Hepatocyte (in vitro differentiated cells): ENCODE results near the gene PDGFA. TPM values are rescaled to one million over a fixed set of nuclear protein-coding genes. Genes with fewer than 3 reads are reported as not detected.

Source experiments
- DNase-seq: peaks from one replicate; pipeline ENCODE4 v3.0.0-alpha.2; 2016; ENCODE audit warnings: low spot score
- H2AFZ ChIP-seq: fragments of 200-600 bp; sonication (generic); 2 replicates; pipeline ENCODE4 v1.6.0; 2016; ENCODE audit warnings: antibody characterized with exemption, mild to moderate bottlenecking
- H3K27ac ChIP-seq: fragments of 200-600 bp; sonication (generic); 2 replicates; pipeline ENCODE4 v1.5.1; 2016; ENCODE audit warnings: mild to moderate bottlenecking
- H3K27me3 ChIP-seq: fragments of 200-600 bp; sonication (generic); 2 replicates; pipeline ENCODE4 v1.6.1; 2016
- H3K36me3 ChIP-seq: fragments of 200-600 bp; sonication (generic); replicated peaks from 2 replicates; pipeline ENCODE4 v1.5.1; 2016; ENCODE audit warnings: low read depth; ENCODE audit not compliant: insufficient read depth
- H3K4me1 ChIP-seq: fragments of 200-600 bp; sonication (generic); 2 replicates; pipeline ENCODE4 v1.5.1; 2016; ENCODE audit warnings: mild to moderate bottlenecking, moderate library complexity; ENCODE audit not compliant: insufficient read depth
- H3K4me2 ChIP-seq: fragments of 200-600 bp; sonication (generic); 2 replicates; pipeline ENCODE4 v1.6.0; 2016
- H3K4me3 ChIP-seq: fragments of 200-600 bp; sonication (generic); 2 replicates; pipeline ENCODE4 v1.5.1; 2016; ENCODE audit warnings: mild to moderate bottlenecking
- H3K79me2 ChIP-seq: fragments of 200-600 bp; sonication (generic); 2 replicates; pipeline ENCODE4 v1.6.0; 2017; ENCODE audit warnings: mild to moderate bottlenecking
- H3K9me2 ChIP-seq: fragments of 200-600 bp; sonication (generic); replicated peaks from 2 replicates; pipeline ENCODE4 v1.6.0; 2017; ENCODE audit warnings: mild to moderate bottlenecking; ENCODE audit not compliant: insufficient read depth
- H3K9me3 ChIP-seq: fragments of 200-600 bp; sonication (generic); 2 replicates; pipeline ENCODE4 v1.5.1; 2016; ENCODE audit warnings: low read depth, mild to moderate bottlenecking
- H4K20me1 ChIP-seq: fragments of 200-600 bp; sonication (generic); 2 replicates; pipeline ENCODE4 v1.6.0; 2016; ENCODE audit warnings: mild to moderate bottlenecking; ENCODE audit not compliant: insufficient read depth, poor library complexity, severe bottlenecking
- EZH2 ChIP-seq: fragments of 200-600 bp; sonication (generic); IDR thresholded peaks from 2 replicates; pipeline ENCODE4 v1.6.1; 2016; ENCODE audit warnings: antibody characterized with exemption, mild to moderate bottlenecking, borderline replicate concordance
- EZH2phosphoT487 ChIP-seq: fragments of 200-600 bp; sonication (generic); IDR thresholded peaks from one replicate; pipeline ENCODE4 v1.6.1; 2018; ENCODE audit warnings: antibody characterized with exemption, mild to moderate bottlenecking, low read depth, moderate library complexity; ENCODE audit not compliant: unreplicated experiment, severe bottlenecking
- WGBS: methylation state at CpG from one replicate; pipeline ENCODE4 v1.1.6; 2016; ENCODE audit warnings: low lambda C conversion rate; ENCODE audit errors: missing lambda C conversion rate; 5-methylcytosine and 5-hydroxymethylcytosine counted together
- polyA plus RNA-seq: library from polyadenylated mRNA; unstranded; fragments of >200 nt; fragmentation: Nextera tagmentation; extraction: Ambion mirVana; gene quantifications from 2 replicates; pipeline ENCODE4 v1.2.1, GENCODE V29; 2016
- total RNA-seq: library from RNA; depleted of rRNA; stranded (reverse); fragments of >200 nt; gene quantifications from 2 replicates; pipeline ENCODE4 v1.2.3, GENCODE V29; 2014
- TF ChIP-seq, protein P1 (sequence below): fragments of 200-600 bp; sonication (generic); IDR thresholded peaks from 2 replicates; pipeline ENCODE4 v1.5.1; 2016; ENCODE audit warnings: antibody characterized with exemption, mild to moderate bottlenecking; ENCODE audit not compliant: poor library complexity

Gene PDGFA
- total and polyA plus RNA-seq, 2 experiments from 2014 or later, result 30.7 to 63.1 TPM

DNA sequence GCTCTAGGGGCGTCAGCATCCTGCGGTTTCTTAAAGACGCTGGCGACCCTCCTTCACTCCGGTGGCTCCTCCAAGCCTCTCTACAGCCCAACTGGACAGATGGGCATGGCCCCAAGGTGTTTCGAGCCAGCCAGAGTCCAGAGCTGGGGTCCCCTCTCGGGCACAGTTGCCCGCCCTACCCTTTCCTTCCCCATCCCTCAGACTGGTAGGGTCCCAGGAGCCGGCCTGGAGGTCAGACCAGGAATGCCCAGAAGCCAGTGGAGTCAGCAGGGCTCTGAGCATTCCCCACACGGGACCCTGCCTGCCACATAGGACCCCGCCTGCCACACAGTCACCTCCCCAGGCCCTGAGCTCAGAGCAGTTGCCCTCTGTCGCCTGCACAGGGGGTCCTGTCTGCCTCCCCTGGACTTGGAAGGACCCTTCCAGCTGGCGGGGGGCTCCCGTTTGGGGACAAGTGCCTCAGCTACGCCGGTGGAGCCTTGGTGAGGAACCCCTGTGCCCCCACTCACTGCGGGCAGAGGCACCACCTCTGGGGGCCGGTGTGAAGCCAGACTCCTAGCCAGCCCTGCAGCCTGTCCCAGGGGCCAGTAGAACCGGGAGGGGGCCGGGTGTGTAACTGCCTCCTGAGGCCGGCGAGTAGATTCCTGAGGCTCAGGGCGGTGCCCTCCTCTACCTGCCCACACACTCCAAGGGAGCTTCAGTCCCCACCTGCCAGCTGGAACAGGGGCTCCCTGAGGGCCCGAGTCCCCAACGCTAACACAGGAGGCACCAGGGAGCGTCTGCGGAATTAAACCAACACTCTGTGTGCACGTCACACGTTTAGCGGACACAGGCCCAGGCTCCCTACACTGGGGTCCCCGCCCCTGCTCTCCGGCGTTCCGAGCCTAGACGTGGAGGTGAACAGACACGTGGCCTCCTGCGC lies 19.4 kb upstream of the PDGFA start:
- TF ChIP-seq, protein P1, sequence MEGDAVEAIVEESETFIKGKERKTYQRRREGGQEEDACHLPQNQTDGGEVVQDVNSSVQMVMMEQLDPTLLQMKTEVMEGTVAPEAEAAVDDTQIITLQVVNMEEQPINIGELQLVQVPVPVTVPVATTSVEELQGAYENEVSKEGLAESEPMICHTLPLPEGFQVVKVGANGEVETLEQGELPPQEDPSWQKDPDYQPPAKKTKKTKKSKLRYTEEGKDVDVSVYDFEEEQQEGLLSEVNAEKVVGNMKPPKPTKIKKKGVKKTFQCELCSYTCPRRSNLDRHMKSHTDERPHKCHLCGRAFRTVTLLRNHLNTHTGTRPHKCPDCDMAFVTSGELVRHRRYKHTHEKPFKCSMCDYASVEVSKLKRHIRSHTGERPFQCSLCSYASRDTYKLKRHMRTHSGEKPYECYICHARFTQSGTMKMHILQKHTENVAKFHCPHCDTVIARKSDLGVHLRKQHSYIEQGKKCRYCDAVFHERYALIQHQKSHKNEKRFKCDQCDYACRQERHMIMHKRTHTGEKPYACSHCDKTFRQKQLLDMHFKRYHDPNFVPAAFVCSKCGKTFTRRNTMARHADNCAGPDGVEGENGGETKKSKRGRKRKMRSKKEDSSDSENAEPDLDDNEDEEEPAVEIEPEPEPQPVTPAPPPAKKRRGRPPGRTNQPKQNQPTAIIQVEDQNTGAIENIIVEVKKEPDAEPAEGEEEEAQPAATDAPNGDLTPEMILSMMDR, result no peak
- no peak for TF ChIP-seq EZH2
- TF ChIP-seq EZH2phosphoT487, result no peak
- peaks cover 38% of the 10 kb centered on the region for H3K4me1 ChIP-seq
- peak overlapping the region; percentile 49 for H3K4me2 ChIP-seq
- H3K27ac ChIP-seq, result peak overlapping the region; percentile 97
- H3K9me2 ChIP-seq, result no peaks in the 10 kb centered on the region
- no peaks in the 10 kb centered on the region for H3K27me3 ChIP-seq
- no peaks in the 10 kb centered on the region for H3K36me3 ChIP-seq
- H2AFZ ChIP-seq, result no peak overlapping the region
- no peak overlapping the region for H3K4me3 ChIP-seq
- no peaks in the 10 kb centered on the region for H3K9me3 ChIP-seq
- 78% methylated on average over 33 of the region's 37 CpGs for WGBS
- peak; percentile 72 for DNase-seq
- H3K79me2 ChIP-seq, result no peaks in the 10 kb centered on the region
- H4K20me1 ChIP-seq, result no peaks in the 10 kb centered on the region

DNA sequence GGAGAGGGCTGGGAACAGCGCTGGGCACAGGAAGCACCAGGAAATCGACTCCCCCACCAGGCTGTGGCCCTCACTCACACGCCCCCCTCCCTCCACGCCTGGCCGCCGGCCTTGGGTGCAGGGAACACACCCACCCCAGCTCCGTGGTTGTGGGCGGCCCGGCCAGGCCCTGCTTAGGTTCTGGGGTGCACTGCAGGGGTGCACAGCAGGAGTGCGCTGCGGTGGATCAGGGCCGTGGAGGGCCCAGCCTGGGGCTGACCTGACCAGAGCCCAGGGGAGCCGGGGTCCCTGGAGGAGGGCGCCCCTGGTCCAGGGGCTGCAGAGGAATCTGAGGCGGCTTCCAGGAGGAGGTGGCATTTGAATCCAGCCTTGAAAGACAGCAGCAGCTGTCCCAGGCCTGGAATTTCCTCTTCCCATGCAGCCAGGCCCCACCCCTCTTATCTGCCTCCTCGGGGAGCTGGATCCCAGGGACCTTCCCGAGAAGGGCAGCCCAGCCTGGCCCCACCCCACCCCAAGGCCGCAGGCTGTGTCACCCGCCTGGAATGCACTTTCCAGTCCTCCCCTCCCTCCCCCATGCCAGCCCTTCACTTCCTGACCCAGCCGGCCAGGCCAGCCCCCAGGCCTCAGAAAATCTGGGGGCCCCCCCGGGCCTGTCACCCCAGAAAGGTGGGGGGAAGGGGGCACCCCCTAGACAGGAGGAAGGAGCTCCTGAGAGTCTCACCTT lies 18.4 kb upstream of the PDGFA start:
- Histone ChIP-seq H4K20me1 (no peaks in the 10 kb centered on the region), H2AFZ (no peak overlapping the region), H3K4me1 (peaks cover 36% of the 10 kb centered on the region), H3K27me3 (no peaks in the 10 kb centered on the region), H3K4me2 (peak overlapping the region; percentile 63), H3K79me2 (no peaks in the 10 kb centered on the region), H3K9me3 (no peaks in the 10 kb centered on the region), H3K36me3 (no peaks in the 10 kb centered on the region), H3K27ac (peak overlapping the region; percentile 97), H3K9me2 (no peaks in the 10 kb centered on the region), H3K4me3 (no peak overlapping the region)
- TF ChIP-seq EZH2 (no peak), EZH2phosphoT487 (no peak)
- TF ChIP-seq, protein P1, result no peak
- DNase-seq, result peak; percentile 95
- 45% methylated on average over 14 of the region's 21 CpGs for WGBS

DNA sequence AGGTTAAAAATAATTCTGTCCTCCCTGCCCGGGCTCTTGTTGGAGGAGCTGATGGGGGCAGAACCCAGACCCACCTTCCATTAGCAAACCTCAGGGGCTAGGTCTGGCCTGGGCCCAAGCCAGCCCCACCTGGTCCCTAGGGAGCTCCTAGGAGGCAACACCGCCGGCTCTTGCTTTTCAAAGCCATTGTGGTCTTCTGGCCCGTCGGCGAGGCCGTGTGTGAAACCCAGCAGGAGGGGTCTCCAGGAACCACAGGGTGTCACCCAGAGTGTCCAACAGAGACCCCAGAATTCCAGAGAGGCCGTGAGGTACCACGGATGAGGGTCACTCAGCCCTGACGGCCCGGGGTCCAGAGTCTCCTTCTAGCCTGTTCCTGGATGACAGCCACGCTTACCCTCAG lies 16.6 kb upstream of the PDGFA start:
- Histone ChIP-seq H3K79me2 (no peaks in the 10 kb centered on the region), H3K27ac (no peak overlapping the region), H3K27me3 (no peaks in the 10 kb centered on the region), H3K4me2 (no peak overlapping the region), H3K36me3 (no peaks in the 10 kb centered on the region), H2AFZ (no peak overlapping the region), H4K20me1 (no peaks in the 10 kb centered on the region), H3K4me3 (no peak overlapping the region), H3K9me2 (no peaks in the 10 kb centered on the region), H3K9me3 (no peaks in the 10 kb centered on the region), H3K4me1 (peaks cover 27% of the 10 kb centered on the region)
- DNase-seq, result no peak
- 92% methylated on average over 12 of the region's 12 CpGs for WGBS
- TF ChIP-seq, protein P1, result no peak
- TF ChIP-seq EZH2, result no peak
- TF ChIP-seq EZH2phosphoT487, result no peak
